Stimulated activated naive CD8-positive, alpha-beta T cell treated with anti-CD3 and anti-CD28 coated beads, Interleukin-15, amount 100 ng/mL, for 72 hours (primary cell): Measurements from ENCODE around the gene ABHD8.

Experiments
- ATAC-seq: fragments of 150-1000 bp; cut with Tn5 transposase; 2 replicates; pipeline ENCODE4 v1.10.0; 2021; ENCODE audit warnings: mild to moderate bottlenecking, moderate library complexity
- DNase-seq, 2 donors: peaks; one replicate each; pipeline ENCODE4 v3.0.0; 2021 to 2022
- H3K27ac Mint-ChIP-seq, 2 donors: one replicate each; pipeline ENCODE4 v1.8.0; 2022; ENCODE audit warnings: mild to moderate bottlenecking in 2 of 2, mixed read lengths in 2 of 2, moderate library complexity in 2 of 2
- H3K27me3 Mint-ChIP-seq: one replicate; pipeline ENCODE4 v1.8.0; 2022; ENCODE audit warnings: mixed read lengths
- H3K4me1 Mint-ChIP-seq: one replicate; pipeline ENCODE4 v1.8.0; 2022; ENCODE audit warnings: mild to moderate bottlenecking, mixed read lengths
- H3K4me3 Mint-ChIP-seq, 2 donors: one replicate each; pipeline ENCODE4 v1.8.0; 2022; ENCODE audit warnings: mild to moderate bottlenecking in 2 of 2, mixed read lengths in 2 of 2, moderate library complexity in 1 of 2
- H3K9me3 Mint-ChIP-seq, 2 donors: one replicate each; pipeline ENCODE4 v1.8.0; 2022; ENCODE audit warnings: mixed read lengths in 2 of 2

The ABHD8 gene

GRCh38 chr19:17337675-17338432 lies 34.6 kb upstream of the ABHD8 start:
- Mint-ChIP-seq H3K27me3 (no peaks in the 10 kb centered on the region), H3K4me3 (peak overlapping the region; percentile 91 to 95), H3K9me3 (no peaks in the 10 kb centered on the region), H3K27ac (peak overlapping the region; percentile 80 to 96), H3K4me1 (peaks cover 60% of the 10 kb centered on the region)
- peak; percentile 2 for ATAC-seq
- peak; percentile 32 to 47 for DNase-seq

DNA sequence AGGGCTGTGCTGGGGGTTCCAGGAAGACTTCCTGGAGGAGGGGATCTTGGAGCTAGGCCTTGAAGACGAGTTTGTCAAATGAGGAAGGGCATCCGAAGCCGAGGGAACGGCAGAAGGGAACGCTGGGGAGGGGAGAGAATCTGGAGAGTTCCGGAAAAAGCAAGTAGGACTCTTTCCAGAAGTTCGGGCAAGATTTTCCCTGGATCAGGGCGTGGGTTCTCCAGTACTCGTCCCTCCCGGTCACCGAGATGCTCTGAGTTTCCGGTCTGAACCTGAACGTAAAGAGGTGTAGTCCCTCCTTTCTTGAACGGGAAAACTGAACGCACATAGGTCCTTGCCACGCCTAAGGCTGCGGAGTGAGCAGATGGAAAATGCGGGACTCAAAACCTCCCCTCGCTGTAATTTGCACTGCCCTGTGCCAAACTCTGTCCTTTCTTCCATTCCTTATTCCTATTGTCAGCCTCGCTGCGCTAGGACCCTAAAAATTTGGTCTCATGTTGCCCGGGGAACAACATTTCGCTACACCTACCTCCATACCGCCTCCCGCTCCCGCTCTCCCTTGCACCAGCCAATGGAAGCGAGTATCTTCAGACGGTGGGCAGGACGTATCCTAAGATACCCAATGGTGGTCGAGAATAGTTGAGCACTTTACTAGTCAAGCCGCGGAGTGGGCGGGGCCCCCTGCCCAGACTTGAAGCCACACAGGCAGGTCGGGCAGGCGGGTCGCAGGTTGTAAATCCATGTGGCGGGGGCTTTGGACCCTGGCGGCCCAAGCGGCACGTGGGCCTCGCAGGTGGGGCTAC lies 33.8 kb upstream of the ABHD8 start, which contains the start of gene GTPBP3:
Gene GTPBP3 (plus strand): TSS at position 682 of the 803 bp plus-strand sequence. CDS start 59 bp downstream, at position 741.
- peak; percentile 92 for ATAC-seq
- peaks cover 68% of the 10 kb centered on the region for H3K4me1 Mint-ChIP-seq
- H3K9me3 Mint-ChIP-seq: no peaks in the 10 kb centered on the region

DNA sequence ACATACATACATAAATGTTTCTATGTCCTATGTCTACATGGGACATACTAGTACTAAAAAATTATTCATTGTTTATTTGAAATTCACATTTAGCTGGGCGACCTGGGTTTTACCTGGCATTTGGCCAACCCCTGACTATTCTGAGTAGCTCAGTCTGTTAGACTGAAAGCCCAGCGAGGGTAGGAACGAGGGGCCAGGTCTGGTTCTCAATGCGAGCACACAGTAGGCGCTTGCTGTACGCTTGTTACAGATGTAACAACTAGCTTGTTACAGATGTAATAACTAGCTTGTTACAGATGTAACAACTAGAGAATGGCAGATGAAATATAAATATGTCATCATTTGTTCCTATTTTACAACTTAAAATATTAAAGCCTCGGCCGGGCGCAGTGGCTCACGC lies 32.4 kb upstream of the ABHD8 start:
- no peak overlapping the region for H3K27ac Mint-ChIP-seq
- ATAC-seq: no peak

More for the DNA sequence above, 33.8 kb upstream of the ABHD8 start, which contains the start of gene GTPBP3:
- peak within 1 kb of the TSS; percentile 91 to 95 for H3K4me3 Mint-ChIP-seq
- H3K27ac Mint-ChIP-seq: peak within 1 kb of the TSS; percentile 86 to 96
- DNase-seq: peak; percentile 93 to 96
- no peaks in the 10 kb centered on the region for H3K27me3 Mint-ChIP-seq

GRCh38 chr19:17334414-17335409 lies 31.5 kb upstream of the ABHD8 start, which contains the start of gene ANO8:
TSS of gene ANO8 (minus strand) at chr19:17334855. CDS start at chr19:17334670, 185 bp downstream.
- Mint-ChIP-seq H3K4me1 (peaks cover 65% of the 10 kb centered on the region), H3K9me3 (no peaks in the 10 kb centered on the region), H3K27me3 (peaks cover 12% of the 10 kb centered on the region), H3K27ac (peak within 1 kb of the TSS; percentile 59 to 80), H3K4me3 (peak within 1 kb of the TSS; percentile 91 to 95)
- peak; percentile 68 for ATAC-seq
- DNase-seq: peak; percentile 96 to 97

More for the DNA sequence above, 32.4 kb upstream of the ABHD8 start:
- peaks cover 63% of the 10 kb centered on the region for H3K4me1 Mint-ChIP-seq
- no peaks in the 10 kb centered on the region for H3K9me3 Mint-ChIP-seq
- peak overlapping the region; percentile 91 to 95 for H3K4me3 Mint-ChIP-seq
- H3K27me3 Mint-ChIP-seq: peaks cover 4% of the 10 kb centered on the region
- no peak for DNase-seq

DNA sequence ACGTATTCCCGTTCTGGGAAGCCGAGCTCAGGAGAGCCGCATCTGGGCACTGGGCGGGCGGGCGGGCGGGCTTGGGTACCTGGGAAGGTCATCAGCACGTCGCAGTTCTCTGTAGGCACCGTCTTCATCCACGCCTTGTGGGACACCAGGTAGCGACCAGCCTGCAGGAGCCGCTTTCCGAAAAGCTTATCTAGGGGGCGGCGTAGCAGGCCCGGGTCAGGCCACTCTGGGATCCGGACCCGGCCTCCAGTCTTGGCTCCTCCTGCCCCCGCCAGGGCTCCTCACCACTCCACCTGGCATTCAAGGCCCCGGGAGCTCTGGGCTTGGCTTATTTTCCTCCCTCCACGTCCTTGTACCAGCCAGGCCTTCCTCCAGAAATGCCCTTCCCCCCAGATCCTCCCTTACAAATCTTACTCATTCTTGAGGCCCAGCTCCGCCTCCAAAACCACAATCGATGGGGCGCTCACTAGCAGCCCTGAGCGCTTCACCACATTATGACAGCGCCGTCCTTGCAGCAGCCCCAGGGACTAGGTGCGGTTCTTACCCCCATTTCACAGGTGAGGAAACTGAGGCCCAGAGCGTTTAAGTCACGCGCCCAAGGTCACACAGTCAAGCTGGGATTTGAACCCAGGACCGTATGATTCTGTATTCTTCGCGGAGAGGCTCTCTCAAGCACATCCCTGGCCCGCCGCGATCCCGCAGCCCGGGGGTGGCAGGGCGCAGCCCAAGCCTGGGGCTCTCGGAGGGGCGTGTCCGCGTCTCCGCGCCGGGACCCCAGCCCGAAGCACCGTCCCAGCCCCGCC lies 30.6 kb upstream of the ABHD8 start:
- peaks cover 66% of the 10 kb centered on the region for H3K4me1 Mint-ChIP-seq
- H3K27me3 Mint-ChIP-seq: peaks cover 13% of the 10 kb centered on the region

DNA sequence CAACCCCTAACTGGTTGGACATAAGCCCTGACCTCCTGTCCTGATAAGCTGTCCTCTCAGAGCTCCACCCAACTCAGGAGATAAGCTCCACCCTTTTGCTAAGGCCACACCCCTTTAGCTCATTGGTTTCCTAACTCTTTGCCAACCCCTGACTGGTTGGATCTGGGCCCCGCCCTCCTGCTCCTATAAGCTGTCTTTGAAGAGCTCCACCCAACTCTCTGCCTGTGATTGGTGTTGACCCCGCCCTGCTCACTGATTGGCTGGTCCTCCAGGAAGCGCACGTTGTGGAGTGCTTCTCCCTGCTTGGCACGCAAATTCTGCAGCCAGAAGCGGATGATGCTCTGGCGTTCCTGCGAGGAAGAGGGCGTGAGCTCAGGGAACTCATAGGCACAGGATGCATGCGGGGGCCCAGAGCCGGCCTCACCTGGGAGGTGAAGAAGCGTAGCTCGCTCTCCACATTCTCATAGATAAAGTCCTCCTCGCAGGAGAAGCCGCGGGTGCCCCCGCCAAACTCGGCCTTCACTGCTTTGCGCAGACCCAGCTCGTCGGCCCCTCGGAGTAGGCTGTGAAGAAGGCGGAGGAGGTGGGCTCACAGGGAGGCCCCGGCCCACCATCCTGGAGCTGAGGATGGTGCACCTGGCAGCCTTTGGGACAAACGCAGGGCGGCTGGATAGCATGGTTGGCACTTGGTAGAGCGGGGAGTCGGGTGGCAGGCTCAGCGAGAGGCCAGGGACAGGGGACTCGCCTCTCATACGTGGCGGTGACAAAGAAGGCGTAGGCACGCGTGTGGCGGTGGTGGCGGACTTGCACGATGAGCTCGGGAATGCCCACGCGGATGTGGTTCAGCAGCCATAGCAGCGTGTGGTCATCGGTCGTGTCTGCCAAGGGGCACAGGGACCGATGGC lies 29.7 kb upstream of the ABHD8 start:
- Mint-ChIP-seq H3K4me1 (peaks cover 66% of the 10 kb centered on the region), H3K27me3 (peaks cover 13% of the 10 kb centered on the region), H3K27ac (peak overlapping the region in 1 of 2 donors; percentile 54), H3K4me3 (peak overlapping the region; percentile 35 to 39), H3K9me3 (no peaks in the 10 kb centered on the region)
- DNase-seq (peak; percentile 43 to 58), ATAC-seq (no peak)

More for the DNA sequence above, 30.6 kb upstream of the ABHD8 start:
- peak overlapping the region in 1 of 2 donors; percentile 65 for H3K27ac Mint-ChIP-seq
- DNase-seq: peak; percentile 72 to 84
- peak; percentile 56 for ATAC-seq
- peak overlapping the region; percentile 89 for H3K4me3 Mint-ChIP-seq
- H3K9me3 Mint-ChIP-seq: no peaks in the 10 kb centered on the region

DNA sequence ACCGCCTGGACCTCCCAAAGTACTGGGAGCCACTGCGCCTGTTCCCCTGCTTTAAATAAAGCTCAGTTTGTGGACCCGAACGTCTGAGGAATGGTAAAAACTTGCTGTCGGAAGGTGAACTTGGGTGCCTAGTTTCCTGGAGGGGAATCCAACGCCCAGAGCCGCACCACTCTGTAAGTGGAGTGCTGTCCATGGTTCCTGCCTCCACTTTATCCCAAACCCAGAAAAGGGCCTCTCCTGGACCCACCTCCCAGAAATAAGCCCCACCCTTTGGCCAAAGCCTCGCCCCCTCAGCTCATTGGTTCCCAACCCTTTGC lies 29.1 kb upstream of the ABHD8 start:
- no peaks in the 10 kb centered on the region for H3K9me3 Mint-ChIP-seq
- H3K27me3 Mint-ChIP-seq: peaks cover 13% of the 10 kb centered on the region
- ATAC-seq (no peak), DNase-seq (no peak)
- peaks cover 69% of the 10 kb centered on the region for H3K4me1 Mint-ChIP-seq
- no peak overlapping the region for H3K4me3 Mint-ChIP-seq
- H3K27ac Mint-ChIP-seq: no peak overlapping the region

- H3K27ac Mint-ChIP-seq: no peak overlapping the region
- peaks cover 13% of the 10 kb centered on the region for H3K27me3 Mint-ChIP-seq
- DNase-seq (no peak), ATAC-seq (no peak)
- no peak overlapping the region for H3K4me3 Mint-ChIP-seq
- H3K4me1 Mint-ChIP-seq: peaks cover 65% of the 10 kb centered on the region
- H3K9me3 Mint-ChIP-seq: no peaks in the 10 kb centered on the region
Observed at GRCh38 chr19:17331045-17331558, 27.9 kb upstream of the ABHD8 start.

DNA sequence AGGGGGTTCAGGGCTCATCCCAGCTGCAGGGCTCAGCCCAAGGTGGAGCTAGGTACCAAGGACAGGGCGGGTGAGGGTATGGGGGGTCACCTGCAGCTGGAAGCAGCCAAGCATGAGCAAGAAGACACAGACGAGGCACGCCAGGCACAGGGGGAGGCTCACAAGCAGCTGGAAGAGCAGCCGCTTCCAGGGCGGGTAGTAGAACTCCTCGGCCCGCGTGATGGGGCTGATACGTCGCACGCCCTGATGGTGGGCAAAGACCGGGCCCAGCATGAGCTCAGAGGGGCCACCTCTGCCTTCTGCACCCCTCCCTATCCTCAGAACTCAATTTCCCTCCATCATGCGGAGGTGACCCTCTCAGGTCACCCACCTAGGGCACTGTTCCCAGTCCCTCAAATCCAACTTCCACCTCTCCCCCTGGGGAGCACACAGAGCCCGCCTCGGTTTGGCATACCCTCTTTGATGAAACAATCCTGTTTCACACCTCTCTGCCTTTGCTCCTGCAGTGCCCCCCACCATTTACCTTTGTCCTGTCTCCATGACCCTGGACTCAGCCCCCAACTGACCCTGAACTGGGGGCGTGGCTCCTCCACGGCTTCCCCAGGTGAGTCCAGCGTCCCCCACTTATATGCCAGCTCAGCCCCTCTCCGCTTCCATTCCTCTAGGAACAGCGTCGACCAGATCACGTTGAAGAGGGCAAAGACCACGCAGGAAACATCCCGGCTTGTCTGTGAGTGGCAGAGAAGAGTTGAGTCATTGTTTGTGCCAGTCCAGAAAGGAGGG lies 27.2 kb upstream of the ABHD8 start:
- no peak for ATAC-seq
- Mint-ChIP-seq H3K27ac (no peak overlapping the region), H3K4me3 (peak overlapping the region in 1 of 2 donors; percentile 2), H3K4me1 (peaks cover 63% of the 10 kb centered on the region), H3K9me3 (no peaks in the 10 kb centered on the region), H3K27me3 (peaks cover 13% of the 10 kb centered on the region)
- DNase-seq: no peak

DNA sequence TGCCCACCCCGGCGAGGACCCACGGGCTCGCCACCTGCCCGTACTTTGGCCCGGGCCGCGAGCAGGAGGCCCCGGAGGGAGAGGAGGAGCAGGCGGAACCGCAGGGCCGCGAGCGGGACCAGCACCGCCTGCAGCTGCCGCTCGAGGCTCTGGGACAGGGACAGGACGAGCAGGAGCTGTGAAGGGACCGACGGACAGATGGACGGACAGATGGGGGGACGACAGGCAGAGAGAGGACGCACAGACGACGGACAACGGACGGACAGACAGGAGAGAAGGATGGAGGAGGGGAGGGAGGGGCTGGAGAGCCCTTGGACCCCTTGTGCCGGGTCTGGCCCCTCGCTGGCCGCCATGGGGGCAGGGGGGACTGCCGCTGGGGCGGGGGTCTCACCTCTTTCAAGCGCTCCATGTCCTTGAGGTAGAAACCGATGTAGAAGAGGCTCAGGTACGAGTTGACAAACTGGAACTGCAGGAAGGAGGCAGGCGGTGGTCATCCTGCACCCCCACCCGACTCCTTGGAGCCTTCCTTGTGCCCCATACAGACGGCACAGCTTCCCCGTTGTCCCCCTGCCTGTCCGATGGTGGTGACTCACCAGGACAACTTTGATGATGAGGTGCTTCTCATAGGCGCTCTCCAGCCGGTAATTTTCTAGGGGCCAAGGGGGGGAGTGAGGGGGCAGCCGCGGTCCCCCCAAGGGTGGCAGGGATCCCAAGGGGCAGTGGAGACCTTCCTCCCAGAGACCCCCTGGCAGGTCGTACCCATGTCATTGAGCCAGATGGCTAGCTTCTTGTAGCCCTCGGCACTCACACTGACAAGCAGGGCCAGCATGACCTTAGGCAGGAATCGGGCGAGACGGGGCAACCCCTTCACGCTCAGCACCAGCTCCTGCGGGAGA lies 26.4 kb upstream of the ABHD8 start:
- no peak for ATAC-seq
- Mint-ChIP-seq H3K4me1 (peaks cover 55% of the 10 kb centered on the region), H3K27me3 (peaks cover 13% of the 10 kb centered on the region), H3K9me3 (no peaks in the 10 kb centered on the region), H3K27ac (peak overlapping the region in 1 of 2 donors; percentile 68), H3K4me3 (peak overlapping the region; percentile 71)
- no peak for DNase-seq

DNA sequence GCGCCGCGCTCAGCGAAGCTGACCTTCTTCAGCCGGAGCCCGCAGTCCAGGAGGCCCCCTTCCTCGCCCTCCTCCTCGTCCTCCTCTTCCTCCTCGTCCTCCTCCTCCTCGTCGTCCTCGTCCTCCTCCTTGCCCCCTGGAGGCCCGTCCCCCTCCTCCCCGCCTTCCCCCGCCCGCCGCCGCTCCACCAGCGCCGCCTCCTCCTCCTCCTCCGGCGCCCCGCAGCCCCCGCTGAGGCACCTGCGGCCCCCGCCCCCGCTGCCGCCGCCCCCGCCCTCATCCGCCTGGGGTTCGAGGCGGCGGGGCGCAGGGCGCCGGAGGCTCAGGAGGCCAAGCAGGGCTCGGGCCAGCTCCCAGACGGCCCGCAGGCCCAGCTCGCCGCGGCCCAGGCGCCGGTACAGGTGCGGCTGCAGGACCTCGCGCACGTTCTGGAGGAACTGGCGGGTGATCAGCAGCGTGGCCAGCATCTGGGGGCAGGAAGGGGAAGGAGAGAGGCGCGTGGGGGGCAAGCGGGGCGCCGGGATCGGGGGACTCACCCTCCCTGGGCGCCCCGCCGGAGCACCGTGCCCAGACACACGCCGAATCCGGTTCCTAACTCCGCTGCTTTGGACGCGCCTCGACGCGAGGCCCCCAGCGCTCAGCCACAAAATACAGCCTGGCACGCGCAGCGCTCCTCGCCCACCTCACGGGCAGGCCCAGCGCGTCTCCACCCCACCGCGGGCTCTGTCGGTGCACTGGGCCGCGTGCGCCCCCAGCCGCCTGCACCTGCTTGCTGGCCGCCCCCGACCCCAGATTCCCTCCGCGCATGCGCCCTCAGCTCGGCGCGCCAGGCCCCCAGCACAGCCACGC lies 25.5 kb upstream of the ABHD8 start:
- Mint-ChIP-seq H3K27ac (peak overlapping the region; percentile 33 to 82), H3K4me1 (peaks cover 49% of the 10 kb centered on the region), H3K27me3 (peaks cover 13% of the 10 kb centered on the region), H3K9me3 (no peaks in the 10 kb centered on the region), H3K4me3 (peak overlapping the region; percentile 84 to 85)
- DNase-seq (peak in 1 of 2 donors; percentile 36), ATAC-seq (peak; percentile 32)
